ENCODE data around the gene PLD6.

- TF ChIP-seq CTCF (IDR thresholded peaks at IDR 0.05) (no peak), POLR2A (IDR thresholded peaks at IDR 0.05) (no peak)
Measured at GRCh38 chr17:17246879-17247278, 40.7 kb upstream of the PLD6 start.
